CD14-positive monocyte (primary cell): Measurements from ENCODE around the gene SYNDIG1L. TPM values are rescaled to one million over a fixed set of nuclear protein-coding genes. Genes with fewer than 3 reads are reported as not detected.

Experiments
- DNase-seq, 3 donors: peaks; one replicate each; pipeline ENCODE4 v3.0.0-alpha.2; 2011 to 2022
- H2AFZ ChIP-seq: 2 replicates; pipeline ENCODE4 v1.6.0; 2012; ENCODE audit warnings: mild to moderate bottlenecking, low read depth, low read length, inconsistent platforms; ENCODE audit not compliant: insufficient read depth, poor library complexity, severe bottlenecking
- H3K27ac ChIP-seq, 2 donors: 1 replicate in 1 of 2; 2 replicates in 1 of 2; pipeline ENCODE4 v1.5.1; 2012 to 2013; ENCODE audit warnings: low read length in 2 of 2, control low read depth in 1 of 2, inconsistent platforms in 1 of 2, low read depth in 1 of 2, mild to moderate bottlenecking in 1 of 2
- H3K27me3 ChIP-seq, 2 donors: one replicate each; pipeline versions ENCODE4 v1.6.0 to v1.6.1; 2011 to 2013; ENCODE audit warnings: low read length in 2 of 2; ENCODE audit not compliant: control insufficient read depth in 2 of 2, insufficient read depth in 2 of 2
- H3K36me3 ChIP-seq, 2 donors: replicated peaks in 1 of 2; 1 replicate in 1 of 2; 2 replicates in 1 of 2; pipeline versions ENCODE4 v1.5.1 to v1.6.1; 2012 to 2013; ENCODE audit warnings: low read length in 2 of 2, control low read depth in 1 of 2, inconsistent platforms in 1 of 2, mild to moderate bottlenecking in 1 of 2; ENCODE audit not compliant: insufficient read depth in 2 of 2, control insufficient read depth in 1 of 2
- H3K4me1 ChIP-seq, 2 donors: 1 replicate in 1 of 2; 2 replicates in 1 of 2; pipeline versions ENCODE4 v1.5.1 to v1.6.1; 2012 to 2013; ENCODE audit warnings: low read length in 2 of 2, control low read depth in 1 of 2, inconsistent platforms in 1 of 2, mild to moderate bottlenecking in 1 of 2, moderate library complexity in 1 of 2; ENCODE audit not compliant: insufficient read depth in 2 of 2, control insufficient read depth in 1 of 2
- H3K4me2 ChIP-seq: replicated peaks from 2 replicates; pipeline ENCODE3; 2012; ENCODE audit warnings: low read length, moderate library complexity, mild to moderate bottlenecking; ENCODE audit not compliant: poor library complexity, severe bottlenecking; ENCODE audit errors: extremely low read depth
- H3K4me3 ChIP-seq, 3 experiments: fragments of 200-600 bp in 1 of 3; sonication (generic) in 1 of 3; replicated peaks in 1 of 3; 1 replicate in 2 of 3; 2 replicates in 1 of 3; pipeline ENCODE4 v1.5.1; 2011 to 2013; ENCODE audit warnings: low read length in 3 of 3, mild to moderate bottlenecking in 3 of 3, control low read depth in 2 of 3, low read depth in 2 of 3, inconsistent platforms in 1 of 3, moderate library complexity in 1 of 3
- H3K79me2 ChIP-seq: 2 replicates; pipeline ENCODE4 v1.6.0; 2012; ENCODE audit warnings: mild to moderate bottlenecking, control low read depth, inconsistent platforms, low read length, moderate library complexity; ENCODE audit not compliant: insufficient read depth
- H3K9ac ChIP-seq: 2 replicates; pipeline ENCODE4 v1.6.0; 2017; ENCODE audit warnings: low read length, mild to moderate bottlenecking; ENCODE audit not compliant: insufficient read depth, poor library complexity, severe bottlenecking
- H3K9me3 ChIP-seq, 2 donors: replicated peaks in 1 of 2; 1 replicate in 1 of 2; 2 replicates in 1 of 2; pipeline versions ENCODE4 v1.5.1 to v1.6.1; 2012 to 2013; ENCODE audit warnings: low read length in 2 of 2, control low read depth in 1 of 2; ENCODE audit not compliant: control insufficient read depth in 1 of 2, insufficient read depth in 1 of 2
- H4K20me1 ChIP-seq: 2 replicates; pipeline ENCODE4 v1.6.0; 2012; ENCODE audit warnings: mild to moderate bottlenecking, low read length, control low read depth, moderate library complexity; ENCODE audit not compliant: insufficient read depth
- H3K27ac Mint-ChIP-seq, 7 donors: one replicate each; pipeline ENCODE4 v1.8.0; 2020; ENCODE audit warnings: mild to moderate bottlenecking in 7 of 7, mixed read lengths in 7 of 7, moderate library complexity in 6 of 7, inconsistent platforms in 2 of 7
- H3K27me3 Mint-ChIP-seq, 3 donors: one replicate each; pipeline ENCODE4 v1.8.0; 2021 to 2022; ENCODE audit warnings: low read depth in 3 of 3, mild to moderate bottlenecking in 3 of 3, mixed read lengths in 3 of 3, moderate library complexity in 3 of 3, inconsistent platforms in 1 of 3
- H3K36me3 Mint-ChIP-seq, 2 donors: one replicate each; pipeline ENCODE4 v1.8.0; 2020; ENCODE audit warnings: mixed read lengths in 2 of 2, inconsistent platforms in 1 of 2, mild to moderate bottlenecking in 1 of 2
- H3K4me1 Mint-ChIP-seq: one replicate; pipeline ENCODE4 v1.8.0; 2020; ENCODE audit warnings: mild to moderate bottlenecking, mixed read lengths
- H3K4me3 Mint-ChIP-seq, 2 donors: one replicate each; pipeline ENCODE4 v1.8.0; 2020; ENCODE audit warnings: mild to moderate bottlenecking in 2 of 2, mixed read lengths in 2 of 2, moderate library complexity in 1 of 2
- H3K9me3 Mint-ChIP-seq, 7 donors: one replicate each; pipeline ENCODE4 v1.8.0; 2020 to 2022; ENCODE audit warnings: mixed read lengths in 7 of 7, mild to moderate bottlenecking in 6 of 7, moderate library complexity in 6 of 7, inconsistent platforms in 2 of 7
- CTCF ChIP-seq: fragments of 200-600 bp; IDR thresholded peaks from one replicate; pipeline ENCODE4 v1.8.0; 2022; ENCODE audit warnings: antibody characterized with exemption, mild to moderate bottlenecking
- WGBS: methylation state at CpG from one replicate; pipeline ENCODE4 v1.1.5; 2013; ENCODE audit warnings: missing lambda C conversion rate; ENCODE audit not compliant: insufficient coverage; 5-methylcytosine and 5-hydroxymethylcytosine counted together
- intact Hi-C, 2 donors: fragments of 100-400 bp; cut with micrococcal nuclease; formaldehyde crosslinking; loops; one replicate each; pipeline versions ENCODE4 v1.15.0 to v1.15.1; 2023
- polyA plus RNA-seq, 3 donors: library from polyadenylated mRNA; depleted of rRNA in 1 of 3; unstranded in 2 of 3; stranded (reverse) in 1 of 3; fragments of 300-500 nt in 2 of 3; fragments of >200 nt in 1 of 3; fragmentation: Illumina TruSeq in 2 of 3; gene quantifications; 1 replicate in 2 of 3; 2 replicates in 1 of 3; pipeline ENCODE4 v1.2.3, GENCODE V29; 2012 to 2021

SYNDIG1L gene
- polyA plus RNA-seq, 3 donors: not detected

- H3K27ac ChIP-seq: no peak overlapping the region
- peaks cover 63 to 93% of the 10 kb centered on the region in 2 donors for H3K36me3 Mint-ChIP-seq
- no peak overlapping the region for H3K9ac ChIP-seq
- TF ChIP-seq CTCF: no peak
- peaks cover 60% of the 10 kb centered on the region for H4K20me1 ChIP-seq
- no peak overlapping the region for H2AFZ ChIP-seq
- H3K27ac Mint-ChIP-seq: no peak overlapping the region
- peaks cover 11% of the 10 kb centered on the region for H3K4me1 Mint-ChIP-seq
- no peaks in the 10 kb centered on the region for H3K27me3 ChIP-seq
- no peak for DNase-seq
- 78% methylated on average over 1 of the region's 2 CpGs for WGBS
- H3K4me2 ChIP-seq: no peak overlapping the region
- no peaks in the 10 kb centered on the region for H3K9me3 ChIP-seq
- H3K27me3 Mint-ChIP-seq: peaks cover 0 to 2% (median 0%) of the 10 kb centered on the region in 3 donors
- H3K4me1 ChIP-seq: peaks cover 4 to 5% of the 10 kb centered on the region in 2 donors
- no peak overlapping the region for H3K4me3 Mint-ChIP-seq
- H3K79me2 ChIP-seq: no peaks in the 10 kb centered on the region
- H3K9me3 Mint-ChIP-seq: peaks cover 3 to 7% (median 4%) of the 10 kb centered on the region in 7 donors
- intact Hi-C loops: no loop called here
- H3K36me3 ChIP-seq: peaks cover 54 to 96% of the 10 kb centered on the region in 2 donors
- H3K4me3 ChIP-seq: no peak overlapping the region
Measured at GRCh38 chr14:74474376-74474775, 48.4 kb upstream of the SYNDIG1L start.

- peaks cover 54% of the 10 kb centered on the region for H4K20me1 ChIP-seq
- no peak overlapping the region for H3K4me3 Mint-ChIP-seq
- no peak overlapping the region for H3K4me3 ChIP-seq
- H3K36me3 Mint-ChIP-seq: peaks cover 50 to 83% of the 10 kb centered on the region in 2 donors
- no peaks in the 10 kb centered on the region for H3K27me3 ChIP-seq
- no peak overlapping the region for H3K27ac ChIP-seq
- no peaks in the 10 kb centered on the region for H3K9me3 ChIP-seq
- H3K9me3 Mint-ChIP-seq: peaks cover 3 to 7% (median 4%) of the 10 kb centered on the region in 7 donors
- H3K9ac ChIP-seq: no peak overlapping the region
- H3K4me1 ChIP-seq: peaks cover 4 to 5% of the 10 kb centered on the region in 2 donors
- H3K79me2 ChIP-seq: no peaks in the 10 kb centered on the region
- intact Hi-C loops: no loop called here
- peak; percentile 7 to 15 (median 15) for DNase-seq
- H3K4me1 Mint-ChIP-seq: peaks cover 11% of the 10 kb centered on the region
- 20% methylated on average over 1 of the region's 2 CpGs for WGBS
- H3K27me3 Mint-ChIP-seq: peaks cover 0 to 2% (median 0%) of the 10 kb centered on the region in 3 donors
- no peak overlapping the region for H3K4me2 ChIP-seq
- no peak for TF ChIP-seq CTCF
- no peak overlapping the region for H2AFZ ChIP-seq
- peak overlapping the region in 3 of 7 donors; percentile 10 to 43 (median 43) for H3K27ac Mint-ChIP-seq
- H3K36me3 ChIP-seq: peaks cover 37 to 80% of the 10 kb centered on the region in 2 donors
Measured at GRCh38 chr14:74472601-74473000, 46.6 kb upstream of the SYNDIG1L start.
